ENCODE data around the gene MAPK13.

- TF ChIP-seq, protein P1, sequence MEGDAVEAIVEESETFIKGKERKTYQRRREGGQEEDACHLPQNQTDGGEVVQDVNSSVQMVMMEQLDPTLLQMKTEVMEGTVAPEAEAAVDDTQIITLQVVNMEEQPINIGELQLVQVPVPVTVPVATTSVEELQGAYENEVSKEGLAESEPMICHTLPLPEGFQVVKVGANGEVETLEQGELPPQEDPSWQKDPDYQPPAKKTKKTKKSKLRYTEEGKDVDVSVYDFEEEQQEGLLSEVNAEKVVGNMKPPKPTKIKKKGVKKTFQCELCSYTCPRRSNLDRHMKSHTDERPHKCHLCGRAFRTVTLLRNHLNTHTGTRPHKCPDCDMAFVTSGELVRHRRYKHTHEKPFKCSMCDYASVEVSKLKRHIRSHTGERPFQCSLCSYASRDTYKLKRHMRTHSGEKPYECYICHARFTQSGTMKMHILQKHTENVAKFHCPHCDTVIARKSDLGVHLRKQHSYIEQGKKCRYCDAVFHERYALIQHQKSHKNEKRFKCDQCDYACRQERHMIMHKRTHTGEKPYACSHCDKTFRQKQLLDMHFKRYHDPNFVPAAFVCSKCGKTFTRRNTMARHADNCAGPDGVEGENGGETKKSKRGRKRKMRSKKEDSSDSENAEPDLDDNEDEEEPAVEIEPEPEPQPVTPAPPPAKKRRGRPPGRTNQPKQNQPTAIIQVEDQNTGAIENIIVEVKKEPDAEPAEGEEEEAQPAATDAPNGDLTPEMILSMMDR (IDR thresholded peaks at IDR 0.05) = no peak
- no peak for TF ChIP-seq POLR2A (IDR thresholded peaks at IDR 0.05)
These were observed 2.1 kb downstream of the MAPK13 start for GRCh38 chr6:36132246-36132895.

Measured in testis (tissue), 2 donors.